DND-41 (cell line): Measurements from ENCODE around the gene KRT80.

Source experiments
- EZH2 ChIP-seq: IDR thresholded peaks from 3 replicates; pipeline ENCODE4 v1.6.1; 2012; ENCODE audit warnings: borderline replicate concordance, low read depth, mild to moderate bottlenecking, moderate library complexity, low read length, inconsistent platforms; ENCODE audit not compliant: severe bottlenecking
- TF ChIP-seq, protein P1 (sequence below): IDR thresholded peaks from 2 replicates; pipeline ENCODE4 v1.5.1; 2012; ENCODE audit warnings: borderline replicate concordance, low read length, moderate library complexity, mild to moderate bottlenecking; ENCODE audit not compliant: poor library complexity, severe bottlenecking; ENCODE audit errors: extremely low read depth

DNA sequence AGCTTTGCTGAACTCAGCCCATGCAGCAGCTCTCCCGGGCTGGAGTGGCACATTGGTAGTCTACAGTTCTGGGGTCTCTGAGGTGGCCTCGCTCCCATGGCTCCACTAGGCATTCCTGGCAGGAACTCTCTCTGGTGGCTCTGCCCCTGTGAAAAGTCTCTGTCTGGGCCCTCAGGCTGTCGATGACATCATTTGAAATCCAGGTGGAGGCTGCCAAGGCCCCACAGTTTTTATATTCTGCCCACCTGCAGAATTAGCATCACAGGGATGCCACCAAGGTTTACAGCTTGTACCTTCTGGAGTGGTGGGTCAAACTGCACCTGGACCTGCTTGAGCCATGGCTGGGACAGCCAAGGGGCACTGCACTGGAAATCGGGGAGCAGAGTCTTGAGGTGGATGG is 31.6 kb downstream of the KRT80 start:
- no peak for TF ChIP-seq EZH2
- TF ChIP-seq, protein P1, sequence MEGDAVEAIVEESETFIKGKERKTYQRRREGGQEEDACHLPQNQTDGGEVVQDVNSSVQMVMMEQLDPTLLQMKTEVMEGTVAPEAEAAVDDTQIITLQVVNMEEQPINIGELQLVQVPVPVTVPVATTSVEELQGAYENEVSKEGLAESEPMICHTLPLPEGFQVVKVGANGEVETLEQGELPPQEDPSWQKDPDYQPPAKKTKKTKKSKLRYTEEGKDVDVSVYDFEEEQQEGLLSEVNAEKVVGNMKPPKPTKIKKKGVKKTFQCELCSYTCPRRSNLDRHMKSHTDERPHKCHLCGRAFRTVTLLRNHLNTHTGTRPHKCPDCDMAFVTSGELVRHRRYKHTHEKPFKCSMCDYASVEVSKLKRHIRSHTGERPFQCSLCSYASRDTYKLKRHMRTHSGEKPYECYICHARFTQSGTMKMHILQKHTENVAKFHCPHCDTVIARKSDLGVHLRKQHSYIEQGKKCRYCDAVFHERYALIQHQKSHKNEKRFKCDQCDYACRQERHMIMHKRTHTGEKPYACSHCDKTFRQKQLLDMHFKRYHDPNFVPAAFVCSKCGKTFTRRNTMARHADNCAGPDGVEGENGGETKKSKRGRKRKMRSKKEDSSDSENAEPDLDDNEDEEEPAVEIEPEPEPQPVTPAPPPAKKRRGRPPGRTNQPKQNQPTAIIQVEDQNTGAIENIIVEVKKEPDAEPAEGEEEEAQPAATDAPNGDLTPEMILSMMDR = no peak
